ENCODE results near the gene SPOCK1. TPM values are rescaled to one million over a fixed set of nuclear protein-coding genes. Genes with fewer than 3 reads are reported as not detected.

Gene SPOCK1
- total RNA-seq, 1 experiment from 2014 or later, result 10.9 TPM

GRCh38 chr5:137359941-137360340, 139.2 kb downstream of the SPOCK1 start:
- H2AFZ ChIP-seq (ENCODE audit: low read length), result no peak overlapping the region
- no peaks in the 10 kb centered on the region for H3K9me3 ChIP-seq (ENCODE audit: control insufficient read depth, low read depth, low read length)
- H4K91ac ChIP-seq (ENCODE audit: insufficient read length, low read depth, low read length), result no peak overlapping the region
- H3K56ac ChIP-seq (ENCODE audit: insufficient read length, low read depth, low read length), result no peak overlapping the region
- H2BK5ac ChIP-seq (ENCODE audit: insufficient read length, low read length), result no peak overlapping the region
- H3K4ac ChIP-seq (ENCODE audit: low read depth, low read length), result no peak overlapping the region
- no peaks in the 10 kb centered on the region for H3K4me1 ChIP-seq (ENCODE audit: insufficient read depth, low read length)
- no peaks in the 10 kb centered on the region for H3K79me2 ChIP-seq (ENCODE audit: insufficient read depth, low read length)
- Mint-ChIP-seq H3K27ac (no peak overlapping the region), H3K27me3 (ENCODE audit: low read depth) (peaks cover 2% of the 10 kb centered on the region), H3K36me3 (ENCODE audit: insufficient read depth in 1 of 3, low read depth in 3 of 3) (no peaks in the 10 kb centered on the region), H3K9me3 (no peaks in the 10 kb centered on the region), H3K4me3 (no peak overlapping the region), H3K4me1 (0 out of 4 replicates have a peak, but pooled peaks cover 3% of the 10 kb centered on the region in 2 experiments)
- no peak overlapping the region for H3K14ac ChIP-seq (ENCODE audit: insufficient read depth, low read length)
- H3K79me1 ChIP-seq (ENCODE audit: insufficient read depth, low read depth, low read length, poor library complexity, severe bottlenecking), result no peaks in the 10 kb centered on the region
- no peak overlapping the region for H3K27ac ChIP-seq (ENCODE audit: insufficient read length, low read depth, low read length)
- no peaks in the 10 kb centered on the region for H3K23me2 ChIP-seq (ENCODE audit: insufficient read length, low read depth, low read length, poor library complexity, severe bottlenecking)
- no peaks in the 10 kb centered on the region for H3K27me3 ChIP-seq (ENCODE audit: insufficient read depth, low read length)
- no peak overlapping the region for H3K18ac ChIP-seq (ENCODE audit: insufficient read length, low read depth, low read length)
- H2BK120ac ChIP-seq (ENCODE audit: low read depth, low read length, poor library complexity, severe bottlenecking), result no peak overlapping the region
- H3T11ph ChIP-seq (ENCODE audit: low read length), result no peak overlapping the region
- H3K23ac ChIP-seq (ENCODE audit: insufficient read length, low read depth, low read length), result no peak overlapping the region
- no peak overlapping the region for H3K9ac ChIP-seq (ENCODE audit: extremely low read depth, insufficient read length, low read length)
- no peak overlapping the region for H3K4me2 ChIP-seq (ENCODE audit: insufficient read depth, insufficient read length, low read length)
- H2AK5ac ChIP-seq (ENCODE audit: insufficient read length, low read length), result no peak overlapping the region
- no peak overlapping the region for H2BK12ac ChIP-seq (ENCODE audit: insufficient read length, low read depth, low read length)
- H4K5ac ChIP-seq (ENCODE audit: insufficient read length, low read depth, low read length), result no peak overlapping the region
- no peak overlapping the region for H2BK15ac ChIP-seq (ENCODE audit: low read depth, low read length)
- no peak overlapping the region for H4K8ac ChIP-seq (replicated peaks; ENCODE audit: insufficient read length, low read depth, low read length)
- TF ChIP-seq CTCF (conservative IDR thresholded peaks at IDR 0.05), result no peak
- no peak overlapping the region for H2BK20ac ChIP-seq (ENCODE audit: low read depth, low read length, poor library complexity, severe bottlenecking)
- DNase-seq, result no peak
- no peaks in the 10 kb centered on the region for H4K20me1 ChIP-seq (ENCODE audit: control insufficient read depth, insufficient read depth, insufficient read length)

Measured in H9 (cell line).